HepG2 (cell line): ENCODE measurements around the gene GAS6. TPM values are rescaled to one million over a fixed set of nuclear protein-coding genes. Genes with fewer than 3 reads are reported as not detected.

ENCODE experiments used
- ATAC-seq: fragments of 200-7000 bp; cut with Tn5 transposase; 3 replicates; pipeline ENCODE4 v1.9.1; 2020; ENCODE audit warnings: mild to moderate bottlenecking, moderate library complexity
- BruUV-seq: library from RNA; stranded (reverse); fragments of 400-500 nt; replicated peaks from 2 replicates; lab custom pipeline; 2021; lab: Mats Ljungman, UMichigan
- CTCF ChIA-PET: fragments of 300-600 bp; formaldehyde crosslinking; extraction: SDS; loops from one replicate; lab custom pipeline; 2021; ENCODE audit warnings: low total read pairs, inconsistent platforms, low intra/inter-chr PET ratio; lab: Yijun Ruan, JAX
- POLR2A ChIA-PET: fragments of 350-600 bp; sonication (Branson Sonifier 250); formaldehyde crosslinking; loops from one replicate; lab custom pipeline; 2020; ENCODE audit warnings: antibody characterized with exemption, inconsistent platforms; lab: Yijun Ruan, JAX
- DNase-seq: peaks from one replicate; pipeline ENCODE4 v3.0.0-alpha.2; 2015; ENCODE audit warnings: low spot score
- FAIRE-seq: peaks from 3 replicates; lab custom pipeline; 2011; peaks lifted over from hg19 to GRCh38; lab: Jason Lieb, UNC
- H2AFZ ChIP-seq: one replicate; pipeline ENCODE4 v1.6.1; 2011; ENCODE audit warnings: low read length, inconsistent platforms
- H3K27ac ChIP-seq: fragments of 300-600 bp; 3 replicates; pipeline ENCODE4 v1.8.0; 2011; ENCODE audit warnings: mixed run types, mild to moderate bottlenecking, mixed read lengths, low read length, inconsistent platforms; ENCODE audit not compliant: insufficient read depth; ENCODE audit errors: extremely low read length
- H3K27me3 ChIP-seq, 2 experiments: fragments of 200-600 bp in 1 of 2; 2 replicates in 1 of 2; 3 replicates in 1 of 2; pipeline versions ENCODE4 v1.6.0 to v1.8.0; 2011; ENCODE audit warnings: low read length in 2 of 2, mild to moderate bottlenecking in 2 of 2, moderate library complexity in 2 of 2, inconsistent platforms in 1 of 2; ENCODE audit not compliant: insufficient read depth in 2 of 2, control insufficient read depth in 1 of 2
- H3K36me3 ChIP-seq, 2 experiments: fragments of 200-600 bp in 1 of 2; replicated peaks in 1 of 2; 2 replicates in 1 of 2; 3 replicates in 1 of 2; pipeline versions ENCODE4 v1.5.1 to v1.8.0; 2011; ENCODE audit warnings: low read length in 2 of 2, inconsistent platforms in 1 of 2; ENCODE audit not compliant: insufficient read depth in 2 of 2, control insufficient read depth in 1 of 2
- H3K4me1 ChIP-seq: 2 replicates; pipeline ENCODE4 v1.5.1; 2012; ENCODE audit warnings: low read length, inconsistent platforms; ENCODE audit not compliant: insufficient read depth
- H3K4me2 ChIP-seq: 2 replicates; pipeline ENCODE4 v1.6.0; 2011; ENCODE audit warnings: low read depth, low read length, inconsistent platforms
- H3K4me3 ChIP-seq, 3 experiments: fragments of 200-600 bp in 1 of 3; sonication (generic), shearing (Covaris generic) in 1 of 3; replicated peaks in 1 of 3; 2 replicates each; pipeline ENCODE4 v1.5.1; 2011 to 2016; ENCODE audit warnings: low read length in 3 of 3, inconsistent platforms in 2 of 3, low read depth in 2 of 3, mild to moderate bottlenecking in 2 of 3, control low read depth in 1 of 3, mixed read lengths in 1 of 3; ENCODE audit not compliant: insufficient read depth in 1 of 3
- H3K79me2 ChIP-seq: one replicate; pipeline ENCODE4 v1.6.1; 2011; ENCODE audit warnings: low read length, inconsistent platforms; ENCODE audit not compliant: insufficient read depth
- H3K9ac ChIP-seq: 2 replicates; pipeline ENCODE4 v1.6.0; 2011; ENCODE audit warnings: mild to moderate bottlenecking, low read depth, low read length, inconsistent platforms; ENCODE audit not compliant: insufficient read depth
- H3K9me3 ChIP-seq: 2 replicates; pipeline ENCODE4 v1.5.1; 2012; ENCODE audit warnings: mild to moderate bottlenecking, low read length
- H4K20me1 ChIP-seq: 2 replicates; pipeline ENCODE4 v1.6.0; 2011; ENCODE audit warnings: inconsistent platforms, mild to moderate bottlenecking, low read length, moderate library complexity; ENCODE audit not compliant: insufficient read depth
- ATF7-NPFF ChIP-seq: sonication (generic); formaldehyde crosslinking; IDR thresholded peaks from 2 replicates; pipeline ENCODE4 v1.8.1; 2023; ENCODE audit warnings: mild to moderate bottlenecking, low read depth, missing genetic modification reagents, moderate library complexity
- BRCA1 ChIP-seq: sonication (generic); formaldehyde crosslinking; IDR thresholded peaks from 2 replicates; pipeline ENCODE4 v1.4.0; 2020; ENCODE audit warnings: missing genetic modification reagents
- CEBPZ ChIP-seq: IDR thresholded peaks from 2 replicates; pipeline ENCODE4 v1.6.1; 2012; ENCODE audit warnings: low read length, improper control_type of control experiment
- FOSL1 ChIP-seq: sonication (generic); formaldehyde crosslinking; IDR thresholded peaks from 2 replicates; pipeline ENCODE4 v1.9.0; 2021; ENCODE audit warnings: missing genetic modification reagents, borderline replicate concordance
- MYNN ChIP-seq: sonication (generic); formaldehyde crosslinking; IDR thresholded peaks from 2 replicates; pipeline ENCODE4 v1.4.0; 2020; ENCODE audit warnings: mild to moderate bottlenecking, low read depth, missing genetic modification reagents
- THAP7 ChIP-seq: sonication (generic); formaldehyde crosslinking; IDR thresholded peaks from 2 replicates; pipeline ENCODE4 v1.8.1; 2023; ENCODE audit warnings: mild to moderate bottlenecking, missing genetic modification reagents
- U2AF2 ChIP-seq: fragments of 200-400 bp; formaldehyde crosslinking; IDR thresholded peaks from 2 replicates; pipeline ENCODE4 v1.6.1; 2017; ENCODE audit warnings: low read depth, mild to moderate bottlenecking, low read length
- ZHX1 ChIP-seq: sonication (generic); formaldehyde crosslinking; IDR thresholded peaks from 2 replicates; pipeline ENCODE4 v1.8.1; 2022; ENCODE audit warnings: low read depth, mild to moderate bottlenecking, missing genetic modification reagents
- ZNF280D ChIP-seq: sonication (generic); formaldehyde crosslinking; IDR thresholded peaks from 2 replicates; pipeline ENCODE4 v1.5.1; 2020; ENCODE audit warnings: mild to moderate bottlenecking, missing genetic modification reagents
- ZNF576 ChIP-seq: sonication (generic); formaldehyde crosslinking; IDR thresholded peaks from 2 replicates; pipeline ENCODE4 v1.4.0; 2020; ENCODE audit warnings: mild to moderate bottlenecking, missing genetic modification reagents
- WGBS: methylation state at CpG from one replicate; pipeline ENCODE4 v1.1.6; 2017; ENCODE audit warnings: low lambda C conversion rate; 5-methylcytosine and 5-hydroxymethylcytosine counted together
- in situ Hi-C: cut with HindIII; loops from 2 replicates; pipeline ENCODE4 v1.10.0; 2017; ENCODE audit warnings: low pct_unique_long_range_greater_than_20kb; ENCODE audit not compliant: extremely low pct_ligation_motif_present
- intact Hi-C: fragments of 100-400 bp; cut with micrococcal nuclease; formaldehyde crosslinking; loops from one replicate; pipeline ENCODE4 v1.10.0; 2022; ENCODE audit not compliant: unreplicated experiment
- polyA plus RNA-seq, 8 experiments: library from polyadenylated mRNA; depleted of rRNA in 3 of 8; stranded (reverse) in 7 of 8; unstranded in 1 of 8; fragments of >200 nt; fragmentation: Illumina TruSeq in 4 of 8; extraction: Trizol in 4 of 8; gene quantifications; 2 replicates each; pipeline versions ENCODE4 v1.2.1 to v1.2.3, GENCODE V29; 2011 to 2016; ENCODE audit warnings: low read depth in 4 of 8, missing spikeins in 1 of 8, mixed read lengths in 1 of 8; ENCODE audit not compliant: insufficient read depth in 1 of 8
- total RNA-seq, 5 experiments: library from RNA; depleted of rRNA; stranded (reverse); fragments of >200 nt; fragmentation: Illumina TruSeq; extraction: Trizol; gene quantifications; 2 replicates each; pipeline ENCODE4 v1.2.3, GENCODE V29; 2016; ENCODE audit warnings: low read depth in 1 of 5

GAS6 gene
- total and polyA plus RNA-seq, 2 of the 13 experiments (the other 11 are each of a cell fraction or from before 2014, with no cell fraction given): 0.09 to 0.24 TPM

GRCh38 chr13:113813070-113813748 lies 50.7 kb downstream of the GAS6 start:
- H3K9me3 ChIP-seq: peaks cover 9% of the 10 kb centered on the region
- H3K4me3 ChIP-seq: no peak overlapping the region; a peak in 1 of 6 replicates
- no peak overlapping the region for H3K4me2 ChIP-seq
- peak; percentile 8 for ATAC-seq
- ChIA-PET POLR2A (no interaction called here), CTCF (no interaction called here)
- no peak overlapping the region for H3K27ac ChIP-seq
- H3K27me3 ChIP-seq: peaks cover 4 to 21% of the 10 kb centered on the region in 2 experiments; a peak in 3 of 5 replicates
- H3K9ac ChIP-seq: no peak overlapping the region
- 52% methylated on average over 13 of the region's 30 CpGs for WGBS
- no peak for FAIRE-seq
- no TSS peak for BruUV-seq
- no peaks in the 10 kb centered on the region for H3K79me2 ChIP-seq
- TF ChIP-seq ZNF576 (CRISPR knock-in tag) (no peak), ATF7-NPFF (CRISPR knock-in tag) (no peak), ZNF280D (CRISPR knock-in tag) (no peak), U2AF2 (no peak), FOSL1 (CRISPR knock-in tag) (no peak), BRCA1 (no peak), MYNN (no peak), ZHX1 (CRISPR knock-in tag) (no peak), CEBPZ (no peak), THAP7 (CRISPR knock-in tag) (no peak)
- intact Hi-C loops (no loop called here), in situ Hi-C loops (no loop called here)
- H3K36me3 ChIP-seq: no peaks in the 10 kb centered on the region
- H3K4me1 ChIP-seq: peaks cover 12% of the 10 kb centered on the region; the same call in 1 of the 2 replicates
- H4K20me1 ChIP-seq: no peaks in the 10 kb centered on the region
- no peak for DNase-seq
- no peak overlapping the region for H2AFZ ChIP-seq
